ENCODE measurements around the gene ALKBH5.

Gene ALKBH5

GRCh38 chr17:18183334-18184142 lies at the start of gene ALKBH5:
Gene ALKBH5, plus strand, starts transcription at chr17:18183828. Its CDS starts 416 bp downstream, at chr17:18184244.
- peak; percentile 99 for DNase-seq

GRCh38 chr17:18136357-18136756 lies 47.3 kb upstream of the ALKBH5 start:
- DNase-seq, result no peak

- no peak for DNase-seq
Observed at GRCh38 chr17:18138065-18138749, 45.4 kb upstream of the ALKBH5 start.

- no peak for DNase-seq
Observed at GRCh38 chr17:18139092-18139491, 44.5 kb upstream of the ALKBH5 start.

GRCh38 chr17:18139498-18139897 lies 44.1 kb upstream of the ALKBH5 start:
- DNase-seq, result no peak

- no peak for DNase-seq
Observed at GRCh38 chr17:18139949-18140348, 43.7 kb upstream of the ALKBH5 start.

GRCh38 chr17:18140648-18141047 lies 43.0 kb upstream of the ALKBH5 start:
- DNase-seq, result no peak

- peak; percentile 76 for DNase-seq
Observed at GRCh38 chr17:18141210-18141803, 42.3 kb upstream of the ALKBH5 start.

- DNase-seq, result no peak
Observed at GRCh38 chr17:18142417-18142816, 41.2 kb upstream of the ALKBH5 start.

GRCh38 chr17:18143044-18143936 lies 40.3 kb upstream of the ALKBH5 start:
- no peak for DNase-seq

GRCh38 chr17:18144261-18144660 lies 39.4 kb upstream of the ALKBH5 start:
- no peak for DNase-seq

GRCh38 chr17:18144855-18145254 lies 38.8 kb upstream of the ALKBH5 start:
- DNase-seq, result no peak

- DNase-seq, result no peak
Observed at GRCh38 chr17:18145811-18146210, 37.8 kb upstream of the ALKBH5 start.

GRCh38 chr17:18146259-18146658 lies 37.4 kb upstream of the ALKBH5 start:
- no peak for DNase-seq

GRCh38 chr17:18146980-18147379 lies 36.6 kb upstream of the ALKBH5 start:
- no peak for DNase-seq

- DNase-seq, result no peak
Observed at GRCh38 chr17:18148586-18148985, 35.0 kb upstream of the ALKBH5 start.

- DNase-seq, result no peak
Observed at GRCh38 chr17:18151290-18151689, 32.3 kb upstream of the ALKBH5 start.

- DNase-seq, result no peak
Observed at GRCh38 chr17:18155179-18155578, 28.4 kb upstream of the ALKBH5 start.

GRCh38 chr17:18156171-18156975 lies 27.3 kb upstream of the ALKBH5 start:
- no peak for DNase-seq

GRCh38 chr17:18156976-18157280 lies 26.7 kb upstream of the ALKBH5 start:
- no peak for DNase-seq

- no peak for DNase-seq
Observed at GRCh38 chr17:18157354-18157985, 26.2 kb upstream of the ALKBH5 start.

Measured in CD4-positive, alpha-beta T cell treated with Interleukin-10 for 1 hour (primary cell).